ENCODE results near the gene AKAP9.

The AKAP9 gene

GRCh38 chr7:92035576-92035975 is 94.9 kb downstream of the AKAP9 start:
- Histone ChIP-seq H3K4me3 (replicated peaks; ENCODE audit: insufficient read depth, low read length) (no peak overlapping the region), H3K27ac (replicated peaks) (no peak overlapping the region), H3K27me3 (ENCODE audit: insufficient read depth, poor library complexity, severe bottlenecking) (no peaks in the 10 kb centered on the region)
- no peak for DNase-seq (ENCODE audit: low read depth in 1 of 2, low spot score in 1 of 2)
- TF ChIP-seq CTCF (IDR thresholded peaks at IDR 0.05; ENCODE audit: insufficient read depth, low read length) (no peak), POLR2AphosphoS5 (IDR thresholded peaks at IDR 0.05; ENCODE audit: low read depth) (no peak), SPI1 (IDR thresholded peaks at IDR 0.05; ENCODE audit: borderline replicate concordance, low read depth) (no peak), GABPA (IDR thresholded peaks at IDR 0.05; ENCODE audit: low read depth) (no peak)
- TF ChIP-seq, protein P1, sequence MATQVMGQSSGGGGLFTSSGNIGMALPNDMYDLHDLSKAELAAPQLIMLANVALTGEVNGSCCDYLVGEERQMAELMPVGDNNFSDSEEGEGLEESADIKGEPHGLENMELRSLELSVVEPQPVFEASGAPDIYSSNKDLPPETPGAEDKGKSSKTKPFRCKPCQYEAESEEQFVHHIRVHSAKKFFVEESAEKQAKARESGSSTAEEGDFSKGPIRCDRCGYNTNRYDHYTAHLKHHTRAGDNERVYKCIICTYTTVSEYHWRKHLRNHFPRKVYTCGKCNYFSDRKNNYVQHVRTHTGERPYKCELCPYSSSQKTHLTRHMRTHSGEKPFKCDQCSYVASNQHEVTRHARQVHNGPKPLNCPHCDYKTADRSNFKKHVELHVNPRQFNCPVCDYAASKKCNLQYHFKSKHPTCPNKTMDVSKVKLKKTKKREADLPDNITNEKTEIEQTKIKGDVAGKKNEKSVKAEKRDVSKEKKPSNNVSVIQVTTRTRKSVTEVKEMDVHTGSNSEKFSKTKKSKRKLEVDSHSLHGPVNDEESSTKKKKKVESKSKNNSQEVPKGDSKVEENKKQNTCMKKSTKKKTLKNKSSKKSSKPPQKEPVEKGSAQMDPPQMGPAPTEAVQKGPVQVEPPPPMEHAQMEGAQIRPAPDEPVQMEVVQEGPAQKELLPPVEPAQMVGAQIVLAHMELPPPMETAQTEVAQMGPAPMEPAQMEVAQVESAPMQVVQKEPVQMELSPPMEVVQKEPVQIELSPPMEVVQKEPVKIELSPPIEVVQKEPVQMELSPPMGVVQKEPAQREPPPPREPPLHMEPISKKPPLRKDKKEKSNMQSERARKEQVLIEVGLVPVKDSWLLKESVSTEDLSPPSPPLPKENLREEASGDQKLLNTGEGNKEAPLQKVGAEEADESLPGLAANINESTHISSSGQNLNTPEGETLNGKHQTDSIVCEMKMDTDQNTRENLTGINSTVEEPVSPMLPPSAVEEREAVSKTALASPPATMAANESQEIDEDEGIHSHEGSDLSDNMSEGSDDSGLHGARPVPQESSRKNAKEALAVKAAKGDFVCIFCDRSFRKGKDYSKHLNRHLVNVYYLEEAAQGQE (IDR thresholded peaks at IDR 0.05; ENCODE audit: insufficient replicate concordance, low read depth): no peak

- DNase-seq (ENCODE audit: low read depth in 1 of 2, low spot score in 1 of 2): no peak
- Histone ChIP-seq H3K27me3 (ENCODE audit: insufficient read depth, poor library complexity, severe bottlenecking) (no peaks in the 10 kb centered on the region), H3K4me3 (replicated peaks; ENCODE audit: insufficient read depth, low read length) (no peak overlapping the region), H3K27ac (replicated peaks) (no peak overlapping the region)
- TF ChIP-seq SPI1 (IDR thresholded peaks at IDR 0.05; ENCODE audit: borderline replicate concordance, low read depth) (no peak), POLR2AphosphoS5 (IDR thresholded peaks at IDR 0.05; ENCODE audit: low read depth) (no peak), CTCF (IDR thresholded peaks at IDR 0.05; ENCODE audit: insufficient read depth, low read length) (no peak), GABPA (IDR thresholded peaks at IDR 0.05; ENCODE audit: low read depth) (no peak)
- TF ChIP-seq, protein P1 (IDR thresholded peaks at IDR 0.05; ENCODE audit: insufficient replicate concordance, low read depth): no peak
Observed at GRCh38 chr7:92039900-92040299, 99.2 kb downstream of the AKAP9 start.

- no peak for DNase-seq (ENCODE audit: low read depth in 1 of 2, low spot score in 1 of 2)
- TF ChIP-seq CTCF (IDR thresholded peaks at IDR 0.05; ENCODE audit: insufficient read depth, low read length) (no peak), GABPA (IDR thresholded peaks at IDR 0.05; ENCODE audit: low read depth) (no peak), SPI1 (IDR thresholded peaks at IDR 0.05; ENCODE audit: borderline replicate concordance, low read depth) (no peak), POLR2AphosphoS5 (IDR thresholded peaks at IDR 0.05; ENCODE audit: low read depth) (no peak)
- TF ChIP-seq, protein P1 (IDR thresholded peaks at IDR 0.05; ENCODE audit: insufficient replicate concordance, low read depth): no peak
- Histone ChIP-seq H3K4me3 (replicated peaks; ENCODE audit: insufficient read depth, low read length) (no peak overlapping the region), H3K27me3 (ENCODE audit: insufficient read depth, poor library complexity, severe bottlenecking) (no peaks in the 10 kb centered on the region), H3K27ac (replicated peaks) (no peak overlapping the region)
Observed at GRCh38 chr7:92042056-92042737, 101.5 kb downstream of the AKAP9 start.

Data from HL-60 (cell line).